Ishikawa (cell line): Measurements from ENCODE around the gene KIAA0586.

Source experiments
- MAX ChIP-seq: IDR thresholded peaks from 2 replicates; pipeline ENCODE4 v1.6.1; 2012
- USF1 ChIP-seq: IDR thresholded peaks from 2 replicates; pipeline ENCODE4 v1.6.1; 2012

GRCh38 chr14:58428118-58428683 is 682 bp downstream of the KIAA0586 start:
- TF ChIP-seq MAX (peak; percentile 21; the same call in 1 of the 2 replicates), USF1 (peak; percentile 82)
